Thoracic aorta (tissue), 2 donors: ENCODE measurements around the gene HDAC6. TPM values are rescaled to one million over a fixed set of nuclear protein-coding genes. Genes with fewer than 3 reads are reported as not detected.
"Not testable (repeated sequence)": the region's sequence is repeated elsewhere in the genome, so short reads cannot be mapped to it uniquely, and the experiment has no call there.

Experiments used
- ATAC-seq: fragments of 150-250 bp; one replicate; pipeline ENCODE4 v1.8.0; 2017; ENCODE audit warnings: low read depth; ENCODE audit not compliant: insufficient number of reproducible peaks, low FRiP score
- DNase-seq: peaks from one replicate; pipeline ENCODE4 v3.0.0-alpha.2; 2020; ENCODE audit warnings: low spot score
- H3K27ac ChIP-seq, 2 donors: fragments of 200-600 bp; sonication (generic); 1 replicate in 1 of 2; 2 replicates in 1 of 2; pipeline ENCODE4 v1.5.1; 2016; ENCODE audit warnings: mild to moderate bottlenecking in 2 of 2, moderate library complexity in 2 of 2
- H3K27me3 ChIP-seq: fragments of 200-600 bp; sonication (generic); replicated peaks from 2 replicates; pipeline ENCODE4 v1.6.0; 2016; ENCODE audit warnings: mild to moderate bottlenecking; ENCODE audit not compliant: insufficient read depth
- H3K36me3 ChIP-seq: fragments of 200-600 bp; sonication (generic); one replicate; pipeline ENCODE4 v1.5.1; 2016
- H3K4me1 ChIP-seq, 2 donors: fragments of 200-600 bp; sonication (generic); 1 replicate in 1 of 2; 2 replicates in 1 of 2; pipeline versions ENCODE4 v1.5.1 to v1.6.0; 2016; ENCODE audit warnings: low read depth in 2 of 2, mild to moderate bottlenecking in 1 of 2; ENCODE audit not compliant: control insufficient read depth in 1 of 2
- H3K4me3 ChIP-seq: fragments of 200-600 bp; sonication (generic); 2 replicates; pipeline ENCODE4 v1.5.1; 2016; ENCODE audit warnings: mild to moderate bottlenecking
- H3K9me3 ChIP-seq: fragments of 200-600 bp; sonication (generic); 2 replicates; pipeline ENCODE4 v1.5.1; 2016
- CTCF ChIP-seq: fragments of 200-600 bp; sonication (generic); IDR thresholded peaks from one replicate; pipeline ENCODE4 v1.5.1; 2019; ENCODE audit warnings: antibody characterized with exemption
- total RNA-seq, 2 donors: library from RNA; depleted of rRNA; stranded (reverse); fragments of >200 nt; gene quantifications; one replicate each; pipeline versions ENCODE4 v1.1.0 to v1.2.3, GENCODE V29; 2016

HDAC6 gene
- total RNA-seq, 2 donors from 2014 or later = 123 to 125 TPM

- Histone ChIP-seq H3K4me3 (no peak overlapping the region), H3K4me1 (no peaks in the 10 kb centered on the region), H3K9me3 (no peaks in the 10 kb centered on the region), H3K27ac (no peak overlapping the region), H3K36me3 (no peaks in the 10 kb centered on the region), H3K27me3 (no peaks in the 10 kb centered on the region)
- no peak for DNase-seq
- no peak for ATAC-seq
- no peak for TF ChIP-seq CTCF
Measured at GRCh38 chrX:48864210-48864609, 62.3 kb downstream of the HDAC6 start.

- not testable (repeated sequence) for DNase-seq, H3K27ac ChIP-seq, H3K4me1 ChIP-seq, H3K27me3 ChIP-seq, H3K4me3 ChIP-seq, H3K9me3 ChIP-seq, ATAC-seq, H3K36me3 ChIP-seq
Measured at GRCh38 chrX:48872017-48872416, 70.2 kb downstream of the HDAC6 start.

Other genes with a start within 250 kb of the HDAC6 start
- 100 to 1,000 TPM; 199 to 230 TPM for gene RBM3, start 227.6 kb upstream of the HDAC6 start, total RNA-seq
- gene WDR13, start 204.6 kb upstream of the HDAC6 start, total RNA-seq = 100 to 1,000 TPM; 119 to 145 TPM
- 1 to 10 TPM; 8.5 to 9.1 TPM for gene WAS, start 118.3 kb upstream of the HDAC6 start, total RNA-seq
- 1 to 10 TPM; 3.5 to 4.4 TPM for gene SUV39H1, start 105.3 kb upstream of the HDAC6 start, total RNA-seq
- gene GLOD5, start 40.3 kb upstream of the HDAC6 start, total RNA-seq = not detected
- gene GATA1, start 15.5 kb upstream of the HDAC6 start, total RNA-seq = 1 to 10 TPM in 1 of 2 donors, not detected in 1; 1.4 TPM
- gene ERAS, start 24.4 kb downstream of the HDAC6 start, total RNA-seq = not detected
- 1 to 10 TPM; 1.8 to 3.0 TPM for gene PCSK1N, start 33.5 kb downstream of the HDAC6 start, total RNA-seq
- gene TIMM17B, start 95.7 kb downstream of the HDAC6 start, total RNA-seq = 10 to 100 TPM; 30.0 to 52.0 TPM
- 10 to 100 TPM; 37.5 to 60.2 TPM for gene PQBP1, start 95.9 kb downstream of the HDAC6 start, total RNA-seq
- 10 to 100 TPM; 12.8 to 30.7 TPM for gene SLC35A2, start 109.6 kb downstream of the HDAC6 start, total RNA-seq
- gene PIM2, start 117.0 kb downstream of the HDAC6 start, total RNA-seq = 10 to 100 TPM; 14.8 to 21.9 TPM
- 10 to 100 TPM; 28.4 to 40.5 TPM for gene OTUD5, start 155.5 kb downstream of the HDAC6 start, total RNA-seq
- gene KCND1, start 169.8 kb downstream of the HDAC6 start, total RNA-seq = 1 to 10 TPM; 3.8 to 5.0 TPM
- gene GRIPAP1, start 200.2 kb downstream of the HDAC6 start, total RNA-seq = 10 to 100 TPM; 29.8 to 36.6 TPM
- gene TFE3, start 241.3 kb downstream of the HDAC6 start, total RNA-seq = 100 to 1,000 TPM in 1 of 2 donors, 10 to 100 TPM in 1; 83.8 to 106 TPM